ENCODE results near the gene BHLHE41.

BHLHE41 gene

DNA sequence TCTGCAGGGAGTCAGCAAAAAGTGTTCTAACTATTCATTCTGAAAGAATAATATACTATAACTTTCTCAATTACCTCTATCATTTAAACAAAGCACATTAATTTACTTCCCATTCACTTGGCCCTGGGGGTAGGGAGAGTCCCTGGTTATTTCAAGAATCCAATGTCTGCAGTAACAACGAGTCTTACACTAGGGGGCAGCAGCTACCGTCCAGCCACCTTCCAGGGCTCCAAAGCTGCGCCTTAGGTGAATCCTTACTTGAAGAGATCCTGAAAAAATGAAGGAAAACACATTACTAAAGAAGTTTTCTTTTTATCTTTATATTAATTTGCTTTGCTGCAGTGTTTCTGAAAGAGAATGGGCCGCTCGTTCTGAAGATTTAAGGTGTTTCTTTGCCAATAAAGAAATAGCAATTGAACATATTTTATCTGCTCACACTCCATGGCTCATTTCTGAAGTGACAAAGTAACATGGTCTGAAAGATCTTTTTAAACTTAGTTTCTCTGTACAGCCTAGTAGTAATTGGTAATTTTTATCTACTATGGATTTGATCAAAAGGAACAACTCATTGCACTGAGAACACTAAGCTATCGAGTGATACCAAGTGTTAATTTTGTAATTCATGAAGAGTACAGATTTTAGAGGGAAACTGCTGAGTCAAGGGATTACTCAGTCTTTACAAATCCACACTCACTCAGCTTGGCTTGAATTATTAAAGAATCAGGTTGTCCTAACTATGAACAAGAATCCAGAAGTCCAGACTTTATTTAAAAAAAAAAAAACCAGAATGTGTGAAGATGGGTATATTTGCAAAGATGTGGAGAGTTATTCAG is 27.6 kb downstream of the BHLHE41 start:
- DNase-seq (ENCODE audit: low read depth) = peak; percentile 69
- TF ChIP-seq, protein P1, sequence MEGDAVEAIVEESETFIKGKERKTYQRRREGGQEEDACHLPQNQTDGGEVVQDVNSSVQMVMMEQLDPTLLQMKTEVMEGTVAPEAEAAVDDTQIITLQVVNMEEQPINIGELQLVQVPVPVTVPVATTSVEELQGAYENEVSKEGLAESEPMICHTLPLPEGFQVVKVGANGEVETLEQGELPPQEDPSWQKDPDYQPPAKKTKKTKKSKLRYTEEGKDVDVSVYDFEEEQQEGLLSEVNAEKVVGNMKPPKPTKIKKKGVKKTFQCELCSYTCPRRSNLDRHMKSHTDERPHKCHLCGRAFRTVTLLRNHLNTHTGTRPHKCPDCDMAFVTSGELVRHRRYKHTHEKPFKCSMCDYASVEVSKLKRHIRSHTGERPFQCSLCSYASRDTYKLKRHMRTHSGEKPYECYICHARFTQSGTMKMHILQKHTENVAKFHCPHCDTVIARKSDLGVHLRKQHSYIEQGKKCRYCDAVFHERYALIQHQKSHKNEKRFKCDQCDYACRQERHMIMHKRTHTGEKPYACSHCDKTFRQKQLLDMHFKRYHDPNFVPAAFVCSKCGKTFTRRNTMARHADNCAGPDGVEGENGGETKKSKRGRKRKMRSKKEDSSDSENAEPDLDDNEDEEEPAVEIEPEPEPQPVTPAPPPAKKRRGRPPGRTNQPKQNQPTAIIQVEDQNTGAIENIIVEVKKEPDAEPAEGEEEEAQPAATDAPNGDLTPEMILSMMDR (IDR thresholded peaks at IDR 0.05; ENCODE audit: insufficient read depth, low read depth, low read length, missing control alignments) = peak; percentile 89
- H3K4me3 ChIP-seq (ENCODE audit: low read depth, low read length) = no peak overlapping the region

DNA sequence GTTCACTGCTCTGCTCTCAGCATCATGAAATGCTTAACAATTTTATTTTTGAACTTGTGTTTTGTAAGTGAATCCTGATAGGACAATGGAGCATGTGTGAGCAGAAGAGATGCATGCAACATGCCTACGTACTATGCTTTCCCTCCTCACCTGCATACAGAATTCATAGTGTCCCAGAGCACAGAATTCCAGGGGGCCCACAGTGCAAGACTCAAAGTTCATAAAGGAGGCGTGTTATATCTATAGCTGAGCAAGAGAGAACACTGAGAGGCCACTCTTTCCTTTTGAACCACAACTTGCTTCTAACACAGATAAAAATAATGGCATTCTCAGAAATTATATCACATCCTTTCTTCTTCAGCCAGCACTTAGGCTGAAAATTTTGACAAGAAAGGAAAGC is 28.8 kb downstream of the BHLHE41 start:
- H3K4me3 ChIP-seq (ENCODE audit: low read depth, low read length) = no peak overlapping the region
- DNase-seq (ENCODE audit: low read depth) = no peak
- TF ChIP-seq, protein P1 (IDR thresholded peaks at IDR 0.05; ENCODE audit: insufficient read depth, low read depth, low read length, missing control alignments) = no peak

DNA sequence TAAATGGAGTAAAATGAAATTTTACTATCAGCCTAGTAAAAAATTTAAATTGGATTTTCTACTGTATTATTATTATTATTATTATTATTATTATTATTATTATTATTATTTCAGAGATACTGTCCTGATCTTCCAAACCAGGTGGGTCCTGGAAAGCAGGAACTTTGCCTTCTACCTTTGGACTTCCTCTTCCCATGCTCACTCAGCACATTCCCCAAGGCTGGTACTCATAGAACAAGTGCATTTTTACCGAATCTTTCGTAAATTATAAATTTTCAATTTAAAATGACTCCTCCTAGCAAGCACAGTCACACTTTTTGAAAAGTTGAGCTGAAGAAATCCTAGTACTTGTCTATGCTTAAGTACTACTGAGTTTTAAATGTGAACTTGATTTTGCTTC is 29.7 kb downstream of the BHLHE41 start:
- TF ChIP-seq, protein P1 (IDR thresholded peaks at IDR 0.05; ENCODE audit: insufficient read depth, low read depth, low read length, missing control alignments) = no peak
- DNase-seq (ENCODE audit: low read depth) = no peak
- H3K4me3 ChIP-seq (ENCODE audit: low read depth, low read length) = no peak overlapping the region

DNA sequence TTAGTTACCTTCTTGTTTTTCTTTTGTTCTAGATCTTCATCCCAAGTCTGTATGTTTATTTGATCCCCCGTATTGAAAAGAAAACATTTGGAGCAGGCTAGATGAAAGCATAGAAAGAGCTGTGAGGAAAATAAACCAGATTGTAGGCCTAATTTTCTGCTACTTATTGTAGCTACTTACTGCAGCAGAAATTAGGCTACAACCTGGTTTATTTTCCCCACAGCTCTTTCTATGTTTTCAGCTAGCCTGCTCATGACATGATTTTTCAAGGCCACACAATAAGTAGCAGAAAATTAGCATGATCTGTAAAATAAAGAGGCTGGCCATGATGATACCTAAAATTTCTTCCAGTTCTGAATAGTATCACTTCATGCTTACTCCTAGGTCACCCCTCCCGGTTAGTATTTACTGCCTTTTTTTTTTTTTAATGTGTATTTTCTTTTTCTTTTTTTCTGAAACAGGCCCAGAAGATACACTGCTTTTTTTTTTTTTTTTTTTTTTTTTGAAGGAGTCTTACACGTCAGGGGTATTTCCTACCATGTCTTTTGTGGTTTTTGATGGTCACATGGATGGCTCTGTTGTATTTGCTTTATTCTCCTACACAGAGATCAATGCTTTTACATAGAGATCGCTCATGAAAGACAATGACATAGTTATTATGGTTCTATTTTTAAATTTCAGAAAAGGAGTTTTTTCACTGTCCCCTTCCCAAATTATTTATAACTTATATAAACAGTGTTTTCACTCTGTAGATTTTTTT is 32.3 kb downstream of the BHLHE41 start:
- no peak for DNase-seq (ENCODE audit: low read depth)
- no peak overlapping the region for H3K4me3 ChIP-seq (ENCODE audit: low read depth, low read length)
- TF ChIP-seq, protein P1 (IDR thresholded peaks at IDR 0.05; ENCODE audit: insufficient read depth, low read depth, low read length, missing control alignments) = no peak

DNA sequence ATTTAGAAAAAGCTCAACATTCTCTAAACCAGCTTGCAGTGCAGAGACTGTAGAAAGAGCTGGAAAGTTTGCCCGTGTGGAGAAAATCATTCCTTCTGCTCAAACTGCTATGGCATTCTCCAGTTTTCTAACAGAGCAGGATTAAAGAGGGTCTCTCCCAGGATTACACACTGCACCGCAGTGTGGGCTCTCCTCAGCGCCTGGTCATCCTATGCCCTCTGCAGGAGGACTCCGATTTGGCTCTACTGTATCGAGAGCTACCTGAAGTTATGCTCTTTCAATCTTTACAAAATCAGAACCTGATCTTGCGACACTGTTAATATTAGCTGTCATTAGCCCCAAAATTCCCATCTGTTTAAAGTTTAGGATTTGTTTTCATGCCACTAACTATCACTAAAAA is 33.0 kb downstream of the BHLHE41 start:
- TF ChIP-seq, protein P1 (IDR thresholded peaks at IDR 0.05; ENCODE audit: insufficient read depth, low read depth, low read length, missing control alignments) = no peak
- DNase-seq (ENCODE audit: low read depth) = no peak
- no peak overlapping the region for H3K4me3 ChIP-seq (ENCODE audit: low read depth, low read length)

DNA sequence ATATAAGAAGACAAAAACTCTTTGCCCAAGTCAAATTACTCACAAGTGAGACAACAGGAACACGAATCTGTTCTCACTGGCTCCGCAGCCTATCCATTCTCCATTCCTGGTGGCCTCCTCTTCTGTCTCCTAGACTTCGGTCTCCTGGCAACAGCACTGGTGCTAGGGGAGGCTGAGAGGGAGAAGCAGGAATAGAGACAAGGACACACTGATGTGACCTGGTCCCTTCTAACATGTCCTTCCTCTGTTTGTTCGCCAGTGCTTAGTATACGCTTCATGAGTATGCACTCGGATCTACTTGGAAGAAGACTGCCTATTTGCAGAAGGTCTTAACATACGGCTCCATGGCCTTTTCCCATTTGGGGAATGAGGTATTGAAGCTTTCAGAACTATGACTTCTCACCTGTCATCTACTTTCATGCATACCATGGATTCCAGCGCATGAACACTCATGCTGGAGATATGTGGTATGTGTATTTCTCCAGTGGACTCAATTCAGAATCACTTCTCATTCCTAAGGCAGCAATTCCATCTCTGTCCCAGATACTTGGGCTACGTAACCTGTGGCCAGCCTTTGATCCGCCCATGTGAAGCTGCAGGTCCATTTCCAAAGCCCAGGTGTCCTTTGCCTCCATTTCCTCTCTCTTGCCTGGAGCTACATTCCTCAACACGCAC is 33.9 kb downstream of the BHLHE41 start:
- DNase-seq (ENCODE audit: low read depth) = no peak
- TF ChIP-seq, protein P1 (IDR thresholded peaks at IDR 0.05; ENCODE audit: insufficient read depth, low read depth, low read length, missing control alignments) = no peak
- no peak overlapping the region for H3K4me3 ChIP-seq (ENCODE audit: low read depth, low read length)
